Measurements from ENCODE around the gene THBS2.
"Not testable (repeated sequence)": the region's sequence is repeated elsewhere in the genome, so short reads cannot be mapped to it uniquely, and the experiment has no call there.

The THBS2 gene

DNA sequence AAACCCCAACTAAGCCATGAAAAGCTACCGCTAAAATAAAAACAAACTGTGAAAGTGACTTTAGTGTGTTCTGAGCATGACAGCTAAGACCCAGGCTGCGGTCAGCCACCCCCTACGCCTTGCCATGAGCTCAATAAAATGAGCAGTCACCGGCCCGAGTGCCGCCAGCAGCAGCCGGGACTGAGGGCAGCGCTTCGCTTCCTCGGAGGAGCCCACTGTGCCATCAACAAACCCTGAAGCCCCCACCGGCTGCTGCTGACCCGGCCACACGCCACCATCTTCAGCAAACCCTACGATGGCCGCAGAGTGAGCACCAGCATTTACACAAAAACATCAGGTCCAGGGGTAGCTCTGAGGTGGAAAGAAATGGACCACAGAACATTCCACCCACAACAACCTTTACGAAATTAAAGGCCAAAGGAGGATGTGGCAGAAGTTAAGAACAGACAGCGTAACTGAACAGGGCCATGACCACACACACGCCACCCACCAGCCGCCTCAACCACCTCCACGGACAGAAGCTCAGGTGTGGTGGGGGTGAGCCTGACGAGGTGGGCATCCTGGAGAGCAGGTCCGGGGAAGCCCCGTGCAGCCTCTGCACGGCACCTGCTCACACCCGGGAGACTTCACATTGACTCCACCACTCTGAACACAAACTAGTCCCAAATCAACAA, 67.0 kb downstream of the THBS2 start:
- in situ Hi-C loops (cut with HindIII; ENCODE audit: low sequenced_read_pairs) = no loop called here
- no peak overlapping the region for H3K4me3 ChIP-seq (ENCODE audit: low read depth, low read length)
- no peak for DNase-seq (ENCODE audit: low read depth)
- no peak for TF ChIP-seq CTCF (IDR thresholded peaks at IDR 0.05; ENCODE audit: low read depth, low read length, missing control alignments)

- in situ Hi-C loops (cut with HindIII; ENCODE audit: low sequenced_read_pairs) = no loop called here
- TF ChIP-seq CTCF (IDR thresholded peaks at IDR 0.05; ENCODE audit: low read depth, low read length, missing control alignments) = no peak
- no peak overlapping the region for H3K4me3 ChIP-seq (ENCODE audit: low read depth, low read length)
- DNase-seq (ENCODE audit: low read depth) = no peak
These were observed 67.8 kb downstream of the THBS2 start for GRCh38 chr6:169185692-169186485.

- no peak overlapping the region for H3K4me3 ChIP-seq (ENCODE audit: low read depth, low read length)
- in situ Hi-C loops (cut with HindIII; ENCODE audit: low sequenced_read_pairs) = no loop called here
- no peak for DNase-seq (ENCODE audit: low read depth)
- TF ChIP-seq CTCF (IDR thresholded peaks at IDR 0.05; ENCODE audit: low read depth, low read length, missing control alignments) = no peak
These were observed 68.6 kb downstream of the THBS2 start for GRCh38 chr6:169185011-169185521.

DNA sequence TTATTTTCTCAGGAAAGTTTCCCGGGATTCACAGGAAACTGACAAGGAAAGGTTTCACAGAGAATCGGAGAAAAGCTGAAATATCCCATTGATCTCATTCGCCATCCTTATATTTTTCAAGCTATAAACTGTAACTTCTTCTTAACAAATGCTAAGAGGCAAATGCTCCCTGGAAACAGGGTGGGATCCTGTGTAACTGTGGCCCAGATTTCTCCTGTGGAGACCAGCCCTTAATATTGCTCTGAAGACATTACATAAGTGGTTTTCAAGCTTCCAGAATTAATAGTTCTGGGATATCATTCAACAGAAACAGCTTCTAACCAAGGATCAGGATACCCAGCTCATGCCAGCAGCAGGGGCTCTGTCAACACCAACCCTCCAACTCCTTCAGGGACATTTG, 69.2 kb downstream of the THBS2 start:
- DNase-seq (ENCODE audit: low read depth) = no peak
- no peak overlapping the region for H3K4me3 ChIP-seq (ENCODE audit: low read depth, low read length)
- no peak for TF ChIP-seq CTCF (IDR thresholded peaks at IDR 0.05; ENCODE audit: low read depth, low read length, missing control alignments)
- in situ Hi-C loops (cut with HindIII; ENCODE audit: low sequenced_read_pairs) = no loop called here

- in situ Hi-C loops (cut with HindIII; ENCODE audit: low sequenced_read_pairs) = no loop called here
- H3K4me3 ChIP-seq (ENCODE audit: low read depth, low read length) = no peak overlapping the region
- no peak for DNase-seq (ENCODE audit: low read depth)
- no peak for TF ChIP-seq CTCF (IDR thresholded peaks at IDR 0.05; ENCODE audit: low read depth, low read length, missing control alignments)
These were observed 70.4 kb downstream of the THBS2 start for GRCh38 chr6:169183233-169183632.

- H3K4me3 ChIP-seq (ENCODE audit: low read depth, low read length); in situ Hi-C loops (cut with HindIII; ENCODE audit: low sequenced_read_pairs); DNase-seq (ENCODE audit: low read depth): not testable (repeated sequence)
These were observed 73.8 kb downstream of the THBS2 start for GRCh38 chr6:169179831-169180230.

Data from astrocyte of the cerebellum (primary cell).